ENCODE results near the gene SPTY2D1.

SPTY2D1 gene

GRCh38 chr11:18615628-18616392 lies 18.3 kb downstream of the SPTY2D1 start:
- TF ChIP-seq TEAD4 (IDR thresholded peaks at IDR 0.05) (no peak), EGR1 (IDR thresholded peaks at IDR 0.05) (no peak), CREB1 (IDR thresholded peaks at IDR 0.05; ENCODE audit: low read depth) (no peak), TCF12 (IDR thresholded peaks at IDR 0.05; ENCODE audit: low read depth) (no peak), ZBTB7A (IDR thresholded peaks at IDR 0.05; ENCODE audit: low read depth) (no peak), TAF1 (IDR thresholded peaks at IDR 0.05; ENCODE audit: low read depth) (no peak), MAX (IDR thresholded peaks at IDR 0.05) (no peak), FOXM1 (IDR thresholded peaks at IDR 0.05; ENCODE audit: borderline replicate concordance, low read depth) (no peak), YY1 (IDR thresholded peaks at IDR 0.05; ENCODE audit: low read depth) (no peak), RAD21 (IDR thresholded peaks at IDR 0.05; ENCODE audit: low read depth) (no peak), CEBPB (IDR thresholded peaks at IDR 0.05) (no peak), EP300 (IDR thresholded peaks at IDR 0.05; ENCODE audit: borderline replicate concordance) (no peak), REST (IDR thresholded peaks at IDR 0.05; ENCODE audit: low read depth) (no peak), NFIC (IDR thresholded peaks at IDR 0.05) (no peak)
- TF ChIP-seq, protein P1, sequence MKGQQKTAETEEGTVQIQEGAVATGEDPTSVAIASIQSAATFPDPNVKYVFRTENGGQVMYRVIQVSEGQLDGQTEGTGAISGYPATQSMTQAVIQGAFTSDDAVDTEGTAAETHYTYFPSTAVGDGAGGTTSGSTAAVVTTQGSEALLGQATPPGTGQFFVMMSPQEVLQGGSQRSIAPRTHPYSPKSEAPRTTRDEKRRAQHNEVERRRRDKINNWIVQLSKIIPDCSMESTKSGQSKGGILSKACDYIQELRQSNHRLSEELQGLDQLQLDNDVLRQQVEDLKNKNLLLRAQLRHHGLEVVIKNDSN (IDR thresholded peaks at IDR 0.05), result no peak

GRCh38 chr11:18614667-18615066 lies 19.5 kb downstream of the SPTY2D1 start:
- no peak for TF ChIP-seq ZBTB7A (IDR thresholded peaks at IDR 0.05; ENCODE audit: low read depth)
- TF ChIP-seq TCF12 (IDR thresholded peaks at IDR 0.05; ENCODE audit: low read depth), result no peak
- TF ChIP-seq CREB1 (IDR thresholded peaks at IDR 0.05; ENCODE audit: low read depth), result no peak
- TF ChIP-seq EGR1 (IDR thresholded peaks at IDR 0.05), result no peak
- no peak for TF ChIP-seq TAF1 (IDR thresholded peaks at IDR 0.05; ENCODE audit: low read depth)
- no peak for TF ChIP-seq FOXM1 (IDR thresholded peaks at IDR 0.05; ENCODE audit: borderline replicate concordance, low read depth)
- no peak for TF ChIP-seq NFIC (IDR thresholded peaks at IDR 0.05)
- TF ChIP-seq, protein P1 (IDR thresholded peaks at IDR 0.05), result no peak
- no peak for TF ChIP-seq EP300 (IDR thresholded peaks at IDR 0.05; ENCODE audit: borderline replicate concordance)
- no peak for TF ChIP-seq CEBPB (IDR thresholded peaks at IDR 0.05)
- TF ChIP-seq YY1 (IDR thresholded peaks at IDR 0.05; ENCODE audit: low read depth), result no peak
- no peak for TF ChIP-seq MAX (IDR thresholded peaks at IDR 0.05)
- no peak for TF ChIP-seq RAD21 (IDR thresholded peaks at IDR 0.05; ENCODE audit: low read depth)
- no peak for TF ChIP-seq TEAD4 (IDR thresholded peaks at IDR 0.05)

DNA sequence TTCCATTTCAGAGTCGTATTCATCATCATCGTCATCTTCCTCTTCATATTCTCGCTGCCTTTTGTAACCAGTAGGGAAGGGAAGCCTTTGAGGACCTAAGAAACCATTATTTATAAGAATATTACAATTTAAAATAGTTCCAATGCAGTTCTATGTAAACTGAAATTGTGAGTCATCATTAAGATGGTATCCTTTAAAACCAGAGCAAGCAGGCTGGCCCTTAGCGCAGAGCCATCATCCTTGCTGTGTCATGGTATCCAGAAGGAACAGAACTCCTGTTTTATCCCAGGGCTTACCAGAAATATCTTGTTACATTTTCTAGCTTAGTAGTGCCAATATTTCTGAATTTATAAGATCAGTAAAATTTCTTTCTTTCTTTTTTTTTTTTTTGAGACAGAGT lies 21.7 kb downstream of the SPTY2D1 start:
- TF ChIP-seq CREB1 (IDR thresholded peaks at IDR 0.05; ENCODE audit: low read depth) (no peak), MAX (IDR thresholded peaks at IDR 0.05) (no peak), EP300 (IDR thresholded peaks at IDR 0.05; ENCODE audit: borderline replicate concordance) (no peak), YY1 (IDR thresholded peaks at IDR 0.05; ENCODE audit: low read depth) (no peak), CEBPB (IDR thresholded peaks at IDR 0.05) (no peak), TCF12 (IDR thresholded peaks at IDR 0.05; ENCODE audit: low read depth) (no peak), EGR1 (IDR thresholded peaks at IDR 0.05) (no peak), TEAD4 (IDR thresholded peaks at IDR 0.05) (no peak)
- TF ChIP-seq, protein P1 (IDR thresholded peaks at IDR 0.05), result no peak

- TF ChIP-seq CREB1 (IDR thresholded peaks at IDR 0.05; ENCODE audit: low read depth), result no peak
- TF ChIP-seq FOXM1 (IDR thresholded peaks at IDR 0.05; ENCODE audit: borderline replicate concordance, low read depth), result no peak
- TF ChIP-seq ZBTB7A (IDR thresholded peaks at IDR 0.05; ENCODE audit: low read depth), result no peak
- TF ChIP-seq TAF1 (IDR thresholded peaks at IDR 0.05; ENCODE audit: low read depth), result no peak
- no peak for TF ChIP-seq EP300 (IDR thresholded peaks at IDR 0.05; ENCODE audit: borderline replicate concordance)
- TF ChIP-seq TEAD4 (IDR thresholded peaks at IDR 0.05), result no peak
- no peak for TF ChIP-seq MAX (IDR thresholded peaks at IDR 0.05)
Observed at GRCh38 chr11:18611196-18611595, 22.9 kb downstream of the SPTY2D1 start.

GRCh38 chr11:18608376-18608775 lies 25.8 kb downstream of the SPTY2D1 start:
- no peak for TF ChIP-seq RAD21 (IDR thresholded peaks at IDR 0.05; ENCODE audit: low read depth)
- no peak for TF ChIP-seq EP300 (IDR thresholded peaks at IDR 0.05; ENCODE audit: borderline replicate concordance)
- no peak for TF ChIP-seq EGR1 (IDR thresholded peaks at IDR 0.05)
- no peak for TF ChIP-seq TEAD4 (IDR thresholded peaks at IDR 0.05)
- TF ChIP-seq MAX (IDR thresholded peaks at IDR 0.05), result no peak
- TF ChIP-seq FOXM1 (IDR thresholded peaks at IDR 0.05; ENCODE audit: borderline replicate concordance, low read depth), result no peak
- no peak for TF ChIP-seq TAF1 (IDR thresholded peaks at IDR 0.05; ENCODE audit: low read depth)
- TF ChIP-seq CEBPB (IDR thresholded peaks at IDR 0.05), result no peak
- TF ChIP-seq NFIC (IDR thresholded peaks at IDR 0.05), result no peak
- no peak for TF ChIP-seq REST (IDR thresholded peaks at IDR 0.05; ENCODE audit: low read depth)
- no peak for TF ChIP-seq ZBTB7A (IDR thresholded peaks at IDR 0.05; ENCODE audit: low read depth)
- TF ChIP-seq, protein P1 (IDR thresholded peaks at IDR 0.05), result no peak
- no peak for TF ChIP-seq TCF12 (IDR thresholded peaks at IDR 0.05; ENCODE audit: low read depth)
